GM18873 (cell line): ENCODE results near the gene CLCNKB.

Experiments
- ATAC-seq: cut with Tn5 transposase; IDR thresholded peaks from one replicate; pipeline ENCODE4 v1.9.1; 2021; ENCODE audit warnings: mild to moderate bottlenecking, moderate library complexity, moderate number of reproducible peaks; ENCODE audit not compliant: unreplicated experiment, low FRiP score

The CLCNKB gene

DNA sequence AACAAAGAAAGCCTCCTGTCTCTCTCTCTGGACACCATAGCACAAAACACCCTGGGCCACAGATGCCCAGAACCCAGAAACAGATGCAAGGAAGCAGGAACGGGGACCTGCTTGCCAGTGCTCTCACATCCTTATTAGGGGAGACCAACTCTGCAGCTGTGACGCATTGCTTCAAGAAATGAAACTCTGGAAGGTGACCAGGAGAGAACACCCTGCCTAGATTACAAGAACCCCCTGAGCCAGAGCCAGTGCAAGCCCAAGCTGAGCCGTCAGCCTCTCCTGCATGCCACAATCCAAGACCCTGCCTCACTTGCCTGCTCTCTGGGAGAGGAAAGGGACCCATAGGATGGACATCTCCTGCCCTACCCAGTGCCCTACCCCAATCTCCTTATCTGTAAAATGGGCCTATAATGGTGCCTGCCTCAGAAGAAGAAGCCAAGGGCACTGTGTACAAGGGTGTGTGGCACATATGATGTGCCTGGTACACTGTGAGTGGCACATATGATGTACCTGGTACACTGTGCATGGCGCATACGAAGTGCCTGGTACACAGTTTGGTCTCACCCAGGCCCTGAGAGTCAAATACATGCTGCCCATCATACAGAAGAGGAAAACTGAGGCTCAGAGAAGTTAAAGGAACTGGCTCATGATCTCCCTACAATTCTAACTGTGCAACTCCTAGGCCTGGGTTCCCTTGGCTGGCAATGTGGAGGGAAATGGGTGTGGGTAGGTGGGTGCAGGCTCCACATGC lies 46.7 kb downstream of the CLCNKB start:
- no peak for ATAC-seq

DNA sequence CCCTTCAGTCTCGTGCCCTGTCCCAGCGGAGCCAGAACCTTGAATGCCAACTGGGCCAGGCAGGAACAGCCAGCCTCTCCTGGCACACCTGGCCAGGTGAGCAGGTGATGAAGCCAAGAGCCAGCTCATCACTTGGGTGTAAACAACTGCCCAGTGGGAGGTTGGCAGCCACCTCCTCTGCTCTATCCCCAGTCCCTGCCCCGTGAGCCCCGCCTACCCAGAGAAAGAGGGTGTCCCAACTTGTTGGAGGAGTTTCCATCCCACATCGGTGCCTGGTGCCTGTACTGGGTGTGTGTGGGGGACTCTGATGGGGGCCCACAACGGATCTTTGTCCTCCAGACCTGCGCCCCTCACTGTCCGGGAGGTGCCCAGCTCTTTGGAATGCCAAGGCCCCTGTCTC lies 47.7 kb downstream of the CLCNKB start:
- ATAC-seq: no peak

DNA sequence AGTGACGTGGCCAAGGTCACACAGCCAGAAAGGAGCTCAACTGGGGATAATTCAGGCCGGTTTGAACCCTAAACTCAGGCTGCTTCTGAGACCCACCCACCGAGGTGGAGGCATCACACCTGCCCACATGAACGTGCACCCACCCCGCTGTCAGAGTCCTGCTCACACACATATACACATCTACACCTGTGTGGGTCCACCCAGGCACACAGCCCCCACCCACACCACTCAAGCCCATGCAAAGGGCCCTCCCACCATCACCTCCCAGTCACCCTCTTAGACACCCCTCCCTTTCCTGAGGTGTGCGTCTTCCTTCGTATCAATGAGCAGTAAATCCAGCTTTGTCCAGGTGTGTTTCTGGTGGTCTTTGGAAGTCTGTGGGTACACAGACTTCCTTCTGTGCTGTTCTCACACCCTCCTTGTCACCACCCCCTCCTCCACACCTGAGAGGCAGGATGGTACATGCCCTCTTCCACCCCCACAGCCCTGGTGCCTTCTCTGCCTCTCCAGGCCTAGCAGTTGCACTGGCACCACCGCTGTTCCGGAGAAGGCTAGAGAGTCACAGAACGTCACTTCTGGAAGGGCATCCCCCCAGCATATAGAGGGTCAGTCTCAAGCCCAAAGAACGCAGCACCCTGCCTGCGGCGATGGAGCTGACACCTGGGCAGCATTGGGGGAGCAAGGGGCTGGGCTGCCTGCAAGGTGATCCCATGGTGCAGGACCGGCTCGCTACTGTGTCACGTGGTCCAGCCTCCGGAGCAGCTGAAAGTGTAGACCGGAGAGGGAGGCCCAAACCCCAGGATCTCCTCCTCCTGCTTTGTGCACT lies 48.7 kb downstream of the CLCNKB start:
- no peak for ATAC-seq

DNA sequence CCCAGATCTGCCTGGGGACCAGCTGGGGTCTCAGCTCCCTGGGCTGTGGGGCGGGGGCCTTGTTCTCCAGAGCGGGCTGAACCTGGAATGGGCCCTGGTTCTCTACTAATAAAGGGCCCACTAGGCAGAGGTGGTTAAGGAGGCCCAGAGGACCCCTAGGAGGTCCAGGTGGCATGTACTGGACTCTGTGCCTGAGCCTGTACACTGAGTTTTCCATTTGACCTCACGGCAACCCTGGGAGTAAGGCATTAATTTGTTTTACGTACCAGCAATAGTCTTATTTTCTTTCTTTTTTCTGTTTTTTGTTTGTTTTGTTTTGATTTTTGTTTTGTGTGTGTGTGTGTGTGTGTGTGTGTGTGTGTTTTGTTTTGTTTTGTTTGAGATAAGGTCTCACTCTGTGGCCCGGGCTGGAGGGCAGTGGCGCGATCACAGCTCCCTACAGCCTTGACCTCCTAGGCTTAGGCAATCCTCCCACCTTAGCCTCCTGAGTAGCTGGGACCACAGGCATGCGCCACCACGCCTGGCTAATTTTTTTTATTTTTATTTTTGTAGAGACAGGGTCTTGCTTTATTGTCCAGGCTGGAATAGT lies 49.4 kb downstream of the CLCNKB start:
- no peak for ATAC-seq

DNA sequence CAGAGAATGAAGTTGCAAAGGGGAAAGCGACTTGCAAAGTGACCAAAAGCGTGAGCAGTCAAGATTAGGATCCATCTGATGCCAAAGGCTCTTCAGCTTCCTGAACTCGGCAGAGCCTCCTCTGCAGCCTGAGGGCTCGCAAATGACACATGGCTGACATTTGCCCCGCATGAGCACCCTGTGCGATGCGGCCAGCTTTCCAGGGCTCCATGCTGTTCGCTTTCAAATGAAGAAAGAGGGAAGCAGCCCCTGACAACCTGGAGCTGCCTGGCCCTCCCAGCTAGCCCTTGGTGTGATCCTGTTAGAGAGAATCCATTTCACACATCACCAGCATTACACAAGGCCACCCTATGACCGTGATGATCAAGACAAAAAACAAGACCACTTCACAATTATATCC lies 50.0 kb downstream of the CLCNKB start:
- ATAC-seq: no peak

DNA sequence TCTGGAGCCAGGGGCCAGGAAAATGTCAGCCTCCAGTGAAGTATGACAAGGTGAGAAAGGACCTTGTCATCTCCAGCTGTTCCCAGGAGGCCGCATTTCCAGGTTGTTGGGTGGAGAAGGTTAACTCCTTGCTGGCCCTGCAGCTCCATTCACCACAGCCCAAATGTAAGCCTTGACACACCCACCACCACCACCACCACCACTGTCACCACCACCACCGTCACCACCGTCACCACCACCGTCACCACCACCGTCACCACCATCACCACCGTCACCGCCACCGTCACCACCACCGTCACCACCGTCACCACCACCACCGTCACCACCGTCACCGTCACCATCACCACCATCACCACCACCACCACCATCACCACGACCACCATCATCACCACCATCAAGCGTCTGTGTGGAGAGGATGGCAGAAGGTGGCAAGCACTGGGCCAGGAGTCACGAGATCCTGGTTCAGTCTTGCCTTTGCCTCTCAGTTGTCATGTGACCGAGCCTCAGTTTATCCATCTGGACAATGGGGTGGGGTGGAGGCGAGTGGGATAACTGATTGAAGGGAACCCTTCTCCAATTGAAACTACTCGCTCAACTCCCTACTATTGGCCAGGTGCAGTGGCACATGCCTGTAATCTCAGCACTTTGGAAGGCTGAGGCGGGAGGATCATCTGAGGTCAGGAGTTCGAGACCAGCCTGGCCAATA lies 51.0 kb downstream of the CLCNKB start:
- ATAC-seq: no peak

DNA sequence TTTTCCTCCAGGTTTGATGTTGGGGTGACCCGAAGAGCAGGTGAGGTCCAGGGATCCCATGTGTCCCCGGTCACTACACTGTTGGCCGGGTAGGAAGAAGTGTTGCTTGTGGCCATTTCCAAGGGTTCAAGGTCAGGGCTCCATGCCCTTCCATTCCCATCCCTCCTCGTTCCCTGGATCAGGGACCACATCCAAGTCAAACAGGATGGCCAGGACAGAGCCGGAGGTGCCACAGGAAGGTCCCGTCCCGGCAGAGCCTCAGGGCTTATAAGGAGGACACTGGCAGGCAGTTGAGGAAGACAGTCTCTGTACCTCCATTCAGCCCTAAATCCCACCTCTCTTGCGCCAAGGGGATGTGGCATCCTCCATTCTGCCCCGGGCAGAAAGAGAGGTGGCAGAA lies 51.9 kb downstream of the CLCNKB start:
- no peak for ATAC-seq

DNA sequence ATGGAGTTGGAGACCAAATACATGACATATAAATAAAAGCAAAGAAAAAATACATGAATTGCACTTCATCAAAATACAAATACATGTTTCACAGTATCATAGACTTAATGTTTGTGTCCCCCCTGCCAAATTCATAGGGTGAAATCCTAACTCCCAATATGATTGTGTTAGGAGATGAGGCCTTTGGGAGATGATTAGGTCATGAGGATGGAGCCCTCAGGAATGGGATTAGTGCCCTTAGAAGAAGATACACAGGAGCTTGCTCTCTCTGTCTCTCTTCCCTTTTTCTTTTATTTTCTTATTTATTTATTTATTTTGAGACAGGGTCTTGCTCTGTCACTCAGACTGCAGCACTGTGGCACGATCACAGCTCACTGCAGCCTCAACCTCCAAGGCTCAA lies 55.8 kb downstream of the CLCNKB start:
- ATAC-seq: no peak

DNA sequence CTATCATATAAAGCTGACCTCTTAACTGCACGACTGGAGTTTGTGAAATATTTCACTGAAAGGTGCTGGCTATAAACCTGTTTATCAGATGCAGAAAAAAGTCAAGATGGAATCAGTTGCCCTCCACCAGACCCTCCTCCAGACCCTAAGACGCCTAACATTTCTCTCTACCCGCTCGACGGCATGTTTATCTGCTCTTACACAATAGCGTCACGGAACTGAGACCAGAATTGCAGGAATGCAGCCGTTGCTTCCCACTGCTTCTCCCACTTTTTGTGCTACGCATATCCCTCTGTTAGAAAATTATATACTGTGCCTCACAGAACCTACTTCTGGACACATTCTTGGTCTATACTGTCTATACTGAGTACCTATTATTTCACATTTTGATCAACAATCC lies 58.0 kb downstream of the CLCNKB start:
- no peak for ATAC-seq
